ENCODE results near the gene EDC3. TPM values are rescaled to one million over a fixed set of nuclear protein-coding genes. Genes with fewer than 3 reads are reported as not detected.
A peak's percentile ranks its signal among the peaks of the same experiment; 100 is the strongest.

EDC3 gene
- polyA plus RNA-seq, 1 of the 3 experiments (the other 2 are of a cell fraction), result 34.9 TPM

DNA sequence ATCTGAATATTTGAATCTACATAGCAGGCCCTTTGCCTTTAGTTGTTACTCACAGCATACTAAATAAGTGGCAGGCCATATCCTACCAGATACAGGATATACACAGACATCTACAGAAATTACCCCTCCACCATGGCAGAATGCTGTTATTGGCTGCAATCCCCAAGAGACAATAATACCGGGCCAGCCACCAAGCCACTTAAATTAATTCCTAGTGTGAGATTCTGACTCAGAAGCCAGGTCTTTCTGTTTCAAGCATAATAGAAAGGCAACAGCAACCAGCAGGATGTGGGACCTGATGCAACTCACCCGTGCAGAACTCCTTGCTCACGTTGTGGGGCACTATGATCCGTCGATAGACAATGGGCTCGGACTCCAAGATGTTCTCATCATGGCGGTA lies 40.4 kb downstream of the EDC3 start:
- peak; percentile 32 for DNase-seq
- POLR2A ChIA-PET, result no interaction called here

More for the DNA sequence above, 40.4 kb downstream of the EDC3 start:
- 82% methylated on average over 6 of the region's 7 CpGs for WGBS (ENCODE audit: low lambda C conversion rate)
- CTCF ChIA-PET, result interaction anchor here (1.7 to 2.8 kb wide), 2 partner anchors 20 to 24 kb away, joined by 8 to 14 read pairs; no protein-coding TSS in a partner anchor
- no peaks in the 10 kb centered on the region for H3K9me2 ChIP-seq
- no peak overlapping the region for H3K9ac ChIP-seq
- H3K4me1 ChIP-seq (ENCODE audit: control insufficient read depth in 1 of 2, insufficient read depth in 2 of 2, low read depth in 1 of 2, low read length in 1 of 2), result peaks cover 0 to 30% of the 10 kb centered on the region in 2 experiments; a peak in 3 of 4 replicates
- H3K4me3 ChIP-seq (ENCODE audit: low read depth in 2 of 2, low read length in 1 of 2), result no peak overlapping the region
- H3K79me2 ChIP-seq (ENCODE audit: insufficient read depth), result peaks cover 30% of the 10 kb centered on the region
- H2AFZ ChIP-seq (ENCODE audit: low read depth), result no peak overlapping the region
- H3F3A ChIP-seq (replicated peaks; ENCODE audit: insufficient read depth), result no peaks in the 10 kb centered on the region
- H4K20me1 ChIP-seq (ENCODE audit: insufficient read depth), result peaks cover 30% of the 10 kb centered on the region
- TF ChIP-seq NFIC (IDR thresholded peaks at IDR 0.05; ENCODE audit: borderline replicate concordance) (no peak), SMC3 (IDR thresholded peaks at IDR 0.05; ENCODE audit: low read depth, low read length) (no peak), YY1 (IDR thresholded peaks at IDR 0.05; ENCODE audit: low read depth) (no peak), TAF1 (IDR thresholded peaks at IDR 0.05; ENCODE audit: borderline replicate concordance, low read depth, low read length) (no peak), MEF2A (IDR thresholded peaks at IDR 0.05; ENCODE audit: borderline replicate concordance, low read depth) (no peak), FOXM1 (IDR thresholded peaks at IDR 0.05; ENCODE audit: low read depth) (no peak), GABPA (IDR thresholded peaks at IDR 0.05; ENCODE audit: low read depth) (no peak), TEAD4 (IDR thresholded peaks at IDR 0.05; ENCODE audit: borderline replicate concordance, insufficient read depth) (no peak), GATA2 (CRISPR knock-in tag; IDR thresholded peaks at IDR 0.05) (no peak), EZH2phosphoT487 (IDR thresholded peaks at IDR 0.05; ENCODE audit: borderline replicate concordance, low read depth) (no peak)
- TF ChIP-seq, protein P1, sequence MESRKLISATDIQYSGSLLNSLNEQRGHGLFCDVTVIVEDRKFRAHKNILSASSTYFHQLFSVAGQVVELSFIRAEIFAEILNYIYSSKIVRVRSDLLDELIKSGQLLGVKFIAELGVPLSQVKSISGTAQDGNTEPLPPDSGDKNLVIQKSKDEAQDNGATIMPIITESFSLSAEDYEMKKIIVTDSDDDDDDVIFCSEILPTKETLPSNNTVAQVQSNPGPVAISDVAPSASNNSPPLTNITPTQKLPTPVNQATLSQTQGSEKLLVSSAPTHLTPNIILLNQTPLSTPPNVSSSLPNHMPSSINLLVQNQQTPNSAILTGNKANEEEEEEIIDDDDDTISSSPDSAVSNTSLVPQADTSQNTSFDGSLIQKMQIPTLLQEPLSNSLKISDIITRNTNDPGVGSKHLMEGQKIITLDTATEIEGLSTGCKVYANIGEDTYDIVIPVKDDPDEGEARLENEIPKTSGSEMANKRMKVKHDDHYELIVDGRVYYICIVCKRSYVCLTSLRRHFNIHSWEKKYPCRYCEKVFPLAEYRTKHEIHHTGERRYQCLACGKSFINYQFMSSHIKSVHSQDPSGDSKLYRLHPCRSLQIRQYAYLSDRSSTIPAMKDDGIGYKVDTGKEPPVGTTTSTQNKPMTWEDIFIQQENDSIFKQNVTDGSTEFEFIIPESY (IDR thresholded peaks at IDR 0.05; ENCODE audit: borderline replicate concordance, low read depth), result no peak
- TF ChIP-seq, protein P2, sequence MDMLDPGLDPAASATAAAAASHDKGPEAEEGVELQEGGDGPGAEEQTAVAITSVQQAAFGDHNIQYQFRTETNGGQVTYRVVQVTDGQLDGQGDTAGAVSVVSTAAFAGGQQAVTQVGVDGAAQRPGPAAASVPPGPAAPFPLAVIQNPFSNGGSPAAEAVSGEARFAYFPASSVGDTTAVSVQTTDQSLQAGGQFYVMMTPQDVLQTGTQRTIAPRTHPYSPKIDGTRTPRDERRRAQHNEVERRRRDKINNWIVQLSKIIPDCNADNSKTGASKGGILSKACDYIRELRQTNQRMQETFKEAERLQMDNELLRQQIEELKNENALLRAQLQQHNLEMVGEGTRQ (IDR thresholded peaks at IDR 0.05; ENCODE audit: borderline replicate concordance, low read depth, low read length), result no peak
- TF ChIP-seq, protein P3, sequence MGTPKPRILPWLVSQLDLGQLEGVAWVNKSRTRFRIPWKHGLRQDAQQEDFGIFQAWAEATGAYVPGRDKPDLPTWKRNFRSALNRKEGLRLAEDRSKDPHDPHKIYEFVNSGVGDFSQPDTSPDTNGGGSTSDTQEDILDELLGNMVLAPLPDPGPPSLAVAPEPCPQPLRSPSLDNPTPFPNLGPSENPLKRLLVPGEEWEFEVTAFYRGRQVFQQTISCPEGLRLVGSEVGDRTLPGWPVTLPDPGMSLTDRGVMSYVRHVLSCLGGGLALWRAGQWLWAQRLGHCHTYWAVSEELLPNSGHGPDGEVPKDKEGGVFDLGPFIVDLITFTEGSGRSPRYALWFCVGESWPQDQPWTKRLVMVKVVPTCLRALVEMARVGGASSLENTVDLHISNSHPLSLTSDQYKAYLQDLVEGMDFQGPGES (IDR thresholded peaks at IDR 0.05; ENCODE audit: low read depth, low read length), result no peak
- TF ChIP-seq, protein P4, sequence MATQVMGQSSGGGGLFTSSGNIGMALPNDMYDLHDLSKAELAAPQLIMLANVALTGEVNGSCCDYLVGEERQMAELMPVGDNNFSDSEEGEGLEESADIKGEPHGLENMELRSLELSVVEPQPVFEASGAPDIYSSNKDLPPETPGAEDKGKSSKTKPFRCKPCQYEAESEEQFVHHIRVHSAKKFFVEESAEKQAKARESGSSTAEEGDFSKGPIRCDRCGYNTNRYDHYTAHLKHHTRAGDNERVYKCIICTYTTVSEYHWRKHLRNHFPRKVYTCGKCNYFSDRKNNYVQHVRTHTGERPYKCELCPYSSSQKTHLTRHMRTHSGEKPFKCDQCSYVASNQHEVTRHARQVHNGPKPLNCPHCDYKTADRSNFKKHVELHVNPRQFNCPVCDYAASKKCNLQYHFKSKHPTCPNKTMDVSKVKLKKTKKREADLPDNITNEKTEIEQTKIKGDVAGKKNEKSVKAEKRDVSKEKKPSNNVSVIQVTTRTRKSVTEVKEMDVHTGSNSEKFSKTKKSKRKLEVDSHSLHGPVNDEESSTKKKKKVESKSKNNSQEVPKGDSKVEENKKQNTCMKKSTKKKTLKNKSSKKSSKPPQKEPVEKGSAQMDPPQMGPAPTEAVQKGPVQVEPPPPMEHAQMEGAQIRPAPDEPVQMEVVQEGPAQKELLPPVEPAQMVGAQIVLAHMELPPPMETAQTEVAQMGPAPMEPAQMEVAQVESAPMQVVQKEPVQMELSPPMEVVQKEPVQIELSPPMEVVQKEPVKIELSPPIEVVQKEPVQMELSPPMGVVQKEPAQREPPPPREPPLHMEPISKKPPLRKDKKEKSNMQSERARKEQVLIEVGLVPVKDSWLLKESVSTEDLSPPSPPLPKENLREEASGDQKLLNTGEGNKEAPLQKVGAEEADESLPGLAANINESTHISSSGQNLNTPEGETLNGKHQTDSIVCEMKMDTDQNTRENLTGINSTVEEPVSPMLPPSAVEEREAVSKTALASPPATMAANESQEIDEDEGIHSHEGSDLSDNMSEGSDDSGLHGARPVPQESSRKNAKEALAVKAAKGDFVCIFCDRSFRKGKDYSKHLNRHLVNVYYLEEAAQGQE (IDR thresholded peaks at IDR 0.05; ENCODE audit: low read depth, low read length), result no peak
- TF ChIP-seq, protein P5, sequence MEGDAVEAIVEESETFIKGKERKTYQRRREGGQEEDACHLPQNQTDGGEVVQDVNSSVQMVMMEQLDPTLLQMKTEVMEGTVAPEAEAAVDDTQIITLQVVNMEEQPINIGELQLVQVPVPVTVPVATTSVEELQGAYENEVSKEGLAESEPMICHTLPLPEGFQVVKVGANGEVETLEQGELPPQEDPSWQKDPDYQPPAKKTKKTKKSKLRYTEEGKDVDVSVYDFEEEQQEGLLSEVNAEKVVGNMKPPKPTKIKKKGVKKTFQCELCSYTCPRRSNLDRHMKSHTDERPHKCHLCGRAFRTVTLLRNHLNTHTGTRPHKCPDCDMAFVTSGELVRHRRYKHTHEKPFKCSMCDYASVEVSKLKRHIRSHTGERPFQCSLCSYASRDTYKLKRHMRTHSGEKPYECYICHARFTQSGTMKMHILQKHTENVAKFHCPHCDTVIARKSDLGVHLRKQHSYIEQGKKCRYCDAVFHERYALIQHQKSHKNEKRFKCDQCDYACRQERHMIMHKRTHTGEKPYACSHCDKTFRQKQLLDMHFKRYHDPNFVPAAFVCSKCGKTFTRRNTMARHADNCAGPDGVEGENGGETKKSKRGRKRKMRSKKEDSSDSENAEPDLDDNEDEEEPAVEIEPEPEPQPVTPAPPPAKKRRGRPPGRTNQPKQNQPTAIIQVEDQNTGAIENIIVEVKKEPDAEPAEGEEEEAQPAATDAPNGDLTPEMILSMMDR (IDR thresholded peaks at IDR 0.05), result no peak
- no peaks in the 10 kb centered on the region for H3K27me3 ChIP-seq (ENCODE audit: insufficient read depth)
- H3K9me3 ChIP-seq, result no peaks in the 10 kb centered on the region
- H3K27ac ChIP-seq (ENCODE audit: low read depth in 2 of 2, low read length in 1 of 2), result peak overlapping the region; percentile 15 to 78; a peak in 3 of 4 replicates
- H3K4me2 ChIP-seq, result no peak overlapping the region
- peaks cover 4 to 14% of the 10 kb centered on the region in 2 experiments for H3K36me3 ChIP-seq (replicated peaks in 1 of 2; ENCODE audit: control insufficient read depth in 1 of 2, insufficient read depth in 2 of 2, low read length in 1 of 2)
